Fibroblast of mammary gland (primary cell): ENCODE results near the gene CNTN5.

ENCODE experiments used
- DNase-seq: peaks from one replicate; pipeline ENCODE4 v3.0.0-alpha.2; 2010; ENCODE audit warnings: low read depth
- H3K4me3 ChIP-seq: 2 replicates; pipeline ENCODE4 v1.5.1; 2011; ENCODE audit warnings: low read depth, mild to moderate bottlenecking, low read length, moderate library complexity; ENCODE audit not compliant: control insufficient read depth
- TF ChIP-seq, protein P1 (sequence below): conservative IDR thresholded peaks from 2 replicates; pipeline ENCODE4 v1.5.1; 2011; ENCODE audit warnings: low read depth, low read length, inconsistent platforms; ENCODE audit not compliant: control insufficient read depth, insufficient read depth

CNTN5 gene

DNA sequence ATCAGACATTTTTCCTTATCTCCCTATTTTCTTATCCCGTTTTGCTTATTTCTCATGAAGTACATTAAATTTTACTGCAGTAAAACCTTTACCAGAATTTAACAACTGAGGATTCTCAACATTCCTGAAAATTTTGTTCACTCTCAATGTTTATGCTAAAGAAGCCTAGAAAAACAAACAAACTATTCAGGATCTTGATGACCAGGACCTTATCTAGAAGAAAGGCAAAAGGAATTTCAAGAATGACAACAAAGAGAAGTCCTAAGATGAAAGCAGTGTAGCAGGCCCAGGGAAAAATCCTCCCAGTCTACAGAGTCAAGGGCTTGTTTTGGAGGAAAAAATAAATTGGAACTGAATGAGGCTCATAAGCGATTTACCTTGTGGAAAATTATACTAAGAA, 1383.1 kb downstream of the CNTN5 start:
- TF ChIP-seq, protein P1, sequence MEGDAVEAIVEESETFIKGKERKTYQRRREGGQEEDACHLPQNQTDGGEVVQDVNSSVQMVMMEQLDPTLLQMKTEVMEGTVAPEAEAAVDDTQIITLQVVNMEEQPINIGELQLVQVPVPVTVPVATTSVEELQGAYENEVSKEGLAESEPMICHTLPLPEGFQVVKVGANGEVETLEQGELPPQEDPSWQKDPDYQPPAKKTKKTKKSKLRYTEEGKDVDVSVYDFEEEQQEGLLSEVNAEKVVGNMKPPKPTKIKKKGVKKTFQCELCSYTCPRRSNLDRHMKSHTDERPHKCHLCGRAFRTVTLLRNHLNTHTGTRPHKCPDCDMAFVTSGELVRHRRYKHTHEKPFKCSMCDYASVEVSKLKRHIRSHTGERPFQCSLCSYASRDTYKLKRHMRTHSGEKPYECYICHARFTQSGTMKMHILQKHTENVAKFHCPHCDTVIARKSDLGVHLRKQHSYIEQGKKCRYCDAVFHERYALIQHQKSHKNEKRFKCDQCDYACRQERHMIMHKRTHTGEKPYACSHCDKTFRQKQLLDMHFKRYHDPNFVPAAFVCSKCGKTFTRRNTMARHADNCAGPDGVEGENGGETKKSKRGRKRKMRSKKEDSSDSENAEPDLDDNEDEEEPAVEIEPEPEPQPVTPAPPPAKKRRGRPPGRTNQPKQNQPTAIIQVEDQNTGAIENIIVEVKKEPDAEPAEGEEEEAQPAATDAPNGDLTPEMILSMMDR = no peak
- no peak for DNase-seq
- H3K4me3 ChIP-seq = no peak overlapping the region

DNA sequence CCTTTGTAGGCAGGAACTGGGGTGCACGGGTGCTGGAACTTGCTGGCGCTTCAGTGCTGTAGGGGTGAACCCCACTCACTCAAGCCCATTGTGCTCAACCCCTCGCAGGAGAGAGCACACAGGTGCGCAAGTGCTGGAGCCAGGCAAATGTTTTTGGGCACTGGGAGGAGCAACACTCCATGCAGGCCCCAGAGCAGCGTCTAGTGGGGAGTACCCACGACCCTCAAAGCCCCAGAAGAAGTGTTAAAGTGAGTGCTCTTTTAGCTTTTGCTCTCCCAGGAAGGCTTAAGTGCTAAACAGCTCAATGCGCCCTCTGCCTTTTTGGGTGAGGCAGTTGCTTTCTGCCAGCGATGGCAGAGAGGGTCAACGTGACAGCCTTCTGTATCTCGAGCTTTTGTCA, 1384.2 kb downstream of the CNTN5 start:
- TF ChIP-seq, protein P1 = no peak
- DNase-seq = no peak
- H3K4me3 ChIP-seq = no peak overlapping the region
